SK-N-SH treated with all-trans-retinoic acid at 6 μM for 48 hours (cell line): ENCODE data around the gene CDA.

Source experiments
- ATAC-seq: fragments of 200-7000 bp; cut with Tn5 transposase; 3 replicates; pipeline ENCODE4 v1.9.1; 2020; ENCODE audit warnings: mild to moderate bottlenecking, moderate library complexity
- BACH2 ChIP-seq: fragments of 250-450 bp; sonication (Bioruptor Pico); IDR thresholded peaks from 2 replicates; pipeline ENCODE4 v1.9.0; 2021; ENCODE audit warnings: mild to moderate bottlenecking, borderline replicate concordance
- CSDC2 ChIP-seq: fragments of 250-450 bp; sonication (Bioruptor Pico); IDR thresholded peaks from 2 replicates; pipeline ENCODE4 v1.5.0; 2020; ENCODE audit warnings: mild to moderate bottlenecking, moderate library complexity
- ESRRG ChIP-seq: fragments of 250-450 bp; sonication (Bioruptor Pico); IDR thresholded peaks from 2 replicates; pipeline ENCODE4 v1.6.1; 2021; ENCODE audit warnings: mild to moderate bottlenecking
- GLIS3 ChIP-seq: fragments of 250-450 bp; sonication (Bioruptor Pico); IDR thresholded peaks from 2 replicates; pipeline ENCODE4 v1.5.0; 2020; ENCODE audit warnings: mild to moderate bottlenecking, moderate library complexity
- ISL1 ChIP-seq: fragments of 250-450 bp; sonication (Bioruptor Pico); IDR thresholded peaks from 2 replicates; pipeline ENCODE4 v2.1.2; 2022; ENCODE audit warnings: mild to moderate bottlenecking, moderate library complexity
- OSR1 ChIP-seq: fragments of 250-450 bp; sonication (Bioruptor Pico); IDR thresholded peaks from 2 replicates; pipeline ENCODE4 v1.8.0; 2022; ENCODE audit warnings: moderate library complexity, mild to moderate bottlenecking, inconsistent platforms
- PPARA ChIP-seq: fragments of 250-450 bp; sonication (Bioruptor Pico); IDR thresholded peaks from 2 replicates; pipeline ENCODE4 v1.5.0; 2020; ENCODE audit warnings: mild to moderate bottlenecking, borderline replicate concordance
- RARB ChIP-seq: fragments of 250-450 bp; sonication (Bioruptor Pico); IDR thresholded peaks from 2 replicates; pipeline ENCODE4 v1.8.0; 2021; ENCODE audit warnings: mild to moderate bottlenecking, moderate library complexity
- SNAI2 ChIP-seq: fragments of 250-450 bp; sonication (Bioruptor Pico); IDR thresholded peaks from 2 replicates; pipeline ENCODE4 v1.5.0; 2020; ENCODE audit warnings: mild to moderate bottlenecking, moderate library complexity
- TCF4 ChIP-seq: fragments of 250-450 bp; sonication (Bioruptor Pico); IDR thresholded peaks from 2 replicates; pipeline ENCODE4 v1.8.0; 2021; ENCODE audit warnings: mild to moderate bottlenecking, moderate library complexity, borderline replicate concordance
- TOX ChIP-seq: fragments of 250-450 bp; sonication (Bioruptor Pico); IDR thresholded peaks from 2 replicates; pipeline ENCODE4 v1.8.0; 2021; ENCODE audit warnings: mild to moderate bottlenecking, moderate library complexity, borderline replicate concordance
- ZC3H10 ChIP-seq: fragments of 250-450 bp; sonication (Bioruptor Pico); IDR thresholded peaks from 2 replicates; pipeline ENCODE4 v1.5.1; 2021; ENCODE audit warnings: mild to moderate bottlenecking, moderate library complexity
- ZFP3 ChIP-seq: fragments of 250-450 bp; sonication (Bioruptor Pico); IDR thresholded peaks from 2 replicates; pipeline ENCODE4 v1.5.0; 2020; ENCODE audit warnings: mild to moderate bottlenecking, moderate library complexity
- ZFP30 ChIP-seq: fragments of 450-650 bp; formaldehyde crosslinking; IDR thresholded peaks from 2 replicates; pipeline ENCODE4 v1.5.0; 2022; ENCODE audit warnings: mild to moderate bottlenecking, moderate library complexity
- ZNF565 ChIP-seq: fragments of 450-650 bp; formaldehyde crosslinking; conservative IDR thresholded peaks from 2 replicates; pipeline ENCODE4 v1.5.0; 2020; ENCODE audit warnings: low read depth, mild to moderate bottlenecking, moderate library complexity
- ZNF70 ChIP-seq: fragments of 450-650 bp; formaldehyde crosslinking; IDR thresholded peaks from 2 replicates; pipeline ENCODE4 v1.5.0; 2020; ENCODE audit warnings: mild to moderate bottlenecking, moderate library complexity
- ZNF8 ChIP-seq: fragments of 450-650 bp; formaldehyde crosslinking; IDR thresholded peaks from 2 replicates; pipeline ENCODE4 v1.5.0; 2020; ENCODE audit warnings: mild to moderate bottlenecking, moderate library complexity
- TF ChIP-seq, protein P1 (sequence below): fragments of 250-450 bp; sonication (Bioruptor Pico); IDR thresholded peaks from 2 replicates; pipeline ENCODE4 v1.5.1; 2021; ENCODE audit warnings: mild to moderate bottlenecking, moderate library complexity
- TF ChIP-seq, protein P2 (sequence below): fragments of 250-450 bp; sonication (Bioruptor Pico); IDR thresholded peaks from 2 replicates; pipeline ENCODE4 v1.8.0; 2021; ENCODE audit warnings: low read depth, mild to moderate bottlenecking, moderate library complexity, borderline replicate concordance
- TF ChIP-seq, protein P3 (sequence below): fragments of 250-450 bp; sonication (Bioruptor Pico); IDR thresholded peaks from 2 replicates; pipeline ENCODE4 v1.5.1; 2020; ENCODE audit warnings: low read depth, mild to moderate bottlenecking, moderate library complexity
- TF ChIP-seq, protein P4 (sequence below): fragments of 250-450 bp; sonication (Bioruptor Pico); IDR thresholded peaks from 2 replicates; pipeline ENCODE4 v1.8.0; 2020; ENCODE audit warnings: mild to moderate bottlenecking, moderate library complexity, borderline replicate concordance
- TF ChIP-seq, protein P5 (sequence below): fragments of 250-450 bp; sonication (Bioruptor Pico); IDR thresholded peaks from 2 replicates; pipeline ENCODE4 v1.5.0; 2020; ENCODE audit warnings: mild to moderate bottlenecking, moderate library complexity

Gene CDA

DNA sequence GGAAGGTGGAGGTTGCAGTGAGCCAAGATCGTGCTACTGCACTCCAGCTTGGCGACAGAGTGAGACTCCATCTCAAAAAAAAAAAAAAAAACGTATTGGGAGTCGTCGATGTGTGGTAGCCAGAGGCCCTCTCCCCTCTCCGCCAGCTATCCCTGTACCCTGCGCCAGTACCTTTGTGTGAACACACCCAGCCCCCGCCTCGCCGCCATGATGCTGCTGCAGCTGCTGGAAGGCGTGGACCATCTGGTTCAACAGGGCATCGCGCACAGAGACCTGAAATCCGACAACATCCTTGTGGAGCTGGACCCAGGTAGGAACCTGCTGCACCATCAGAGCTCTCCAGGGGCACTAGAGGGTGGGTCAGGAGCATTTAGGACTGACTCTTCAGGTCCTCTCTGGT lies 56.5 kb downstream of the CDA start:
- TF ChIP-seq, protein P1, sequence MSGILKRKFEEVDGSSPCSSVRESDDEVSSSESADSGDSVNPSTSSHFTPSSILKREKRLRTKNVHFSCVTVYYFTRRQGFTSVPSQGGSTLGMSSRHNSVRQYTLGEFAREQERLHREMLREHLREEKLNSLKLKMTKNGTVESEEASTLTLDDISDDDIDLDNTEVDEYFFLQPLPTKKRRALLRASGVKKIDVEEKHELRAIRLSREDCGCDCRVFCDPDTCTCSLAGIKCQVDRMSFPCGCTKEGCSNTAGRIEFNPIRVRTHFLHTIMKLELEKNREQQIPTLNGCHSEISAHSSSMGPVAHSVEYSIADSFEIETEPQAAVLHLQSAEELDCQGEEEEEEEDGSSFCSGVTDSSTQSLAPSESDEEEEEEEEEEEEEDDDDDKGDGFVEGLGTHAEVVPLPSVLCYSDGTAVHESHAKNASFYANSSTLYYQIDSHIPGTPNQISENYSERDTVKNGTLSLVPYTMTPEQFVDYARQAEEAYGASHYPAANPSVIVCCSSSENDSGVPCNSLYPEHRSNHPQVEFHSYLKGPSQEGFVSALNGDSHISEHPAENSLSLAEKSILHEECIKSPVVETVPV (CRISPR knock-in tag), result no peak
- no peak for TF ChIP-seq ZFP30
- TF ChIP-seq GLIS3 (CRISPR knock-in tag), result no peak
- no peak for TF ChIP-seq ZNF565 (CRISPR knock-in tag)
- TF ChIP-seq, protein P2, sequence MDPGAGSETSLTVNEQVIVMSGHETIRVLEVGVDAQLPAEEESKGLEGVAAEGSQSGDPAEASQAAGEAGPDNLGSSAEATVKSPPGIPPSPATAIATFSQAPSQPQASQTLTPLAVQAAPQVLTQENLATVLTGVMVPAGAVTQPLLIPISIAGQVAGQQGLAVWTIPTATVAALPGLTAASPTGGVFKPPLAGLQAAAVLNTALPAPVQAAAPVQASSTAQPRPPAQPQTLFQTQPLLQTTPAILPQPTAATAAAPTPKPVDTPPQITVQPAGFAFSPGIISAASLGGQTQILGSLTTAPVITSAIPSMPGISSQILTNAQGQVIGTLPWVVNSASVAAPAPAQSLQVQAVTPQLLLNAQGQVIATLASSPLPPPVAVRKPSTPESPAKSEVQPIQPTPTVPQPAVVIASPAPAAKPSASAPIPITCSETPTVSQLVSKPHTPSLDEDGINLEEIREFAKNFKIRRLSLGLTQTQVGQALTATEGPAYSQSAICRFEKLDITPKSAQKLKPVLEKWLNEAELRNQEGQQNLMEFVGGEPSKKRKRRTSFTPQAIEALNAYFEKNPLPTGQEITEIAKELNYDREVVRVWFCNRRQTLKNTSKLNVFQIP (CRISPR knock-in tag), result no peak
- TF ChIP-seq, protein P3, sequence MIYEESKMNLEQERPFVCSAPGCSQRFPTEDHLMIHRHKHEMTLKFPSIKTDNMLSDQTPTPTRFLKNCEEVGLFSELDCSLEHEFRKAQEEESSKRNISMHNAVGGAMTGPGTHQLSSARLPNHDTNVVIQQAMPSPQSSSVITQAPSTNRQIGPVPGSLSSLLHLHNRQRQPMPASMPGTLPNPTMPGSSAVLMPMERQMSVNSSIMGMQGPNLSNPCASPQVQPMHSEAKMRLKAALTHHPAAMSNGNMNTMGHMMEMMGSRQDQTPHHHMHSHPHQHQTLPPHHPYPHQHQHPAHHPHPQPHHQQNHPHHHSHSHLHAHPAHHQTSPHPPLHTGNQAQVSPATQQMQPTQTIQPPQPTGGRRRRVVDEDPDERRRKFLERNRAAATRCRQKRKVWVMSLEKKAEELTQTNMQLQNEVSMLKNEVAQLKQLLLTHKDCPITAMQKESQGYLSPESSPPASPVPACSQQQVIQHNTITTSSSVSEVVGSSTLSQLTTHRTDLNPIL (CRISPR knock-in tag), result no peak
- TF ChIP-seq ZC3H10 (CRISPR knock-in tag), result no peak
- no peak for TF ChIP-seq ESRRG
- no peak for TF ChIP-seq ISL1 (CRISPR knock-in tag)
- TF ChIP-seq BACH2 (CRISPR knock-in tag), result no peak
- TF ChIP-seq, protein P4, sequence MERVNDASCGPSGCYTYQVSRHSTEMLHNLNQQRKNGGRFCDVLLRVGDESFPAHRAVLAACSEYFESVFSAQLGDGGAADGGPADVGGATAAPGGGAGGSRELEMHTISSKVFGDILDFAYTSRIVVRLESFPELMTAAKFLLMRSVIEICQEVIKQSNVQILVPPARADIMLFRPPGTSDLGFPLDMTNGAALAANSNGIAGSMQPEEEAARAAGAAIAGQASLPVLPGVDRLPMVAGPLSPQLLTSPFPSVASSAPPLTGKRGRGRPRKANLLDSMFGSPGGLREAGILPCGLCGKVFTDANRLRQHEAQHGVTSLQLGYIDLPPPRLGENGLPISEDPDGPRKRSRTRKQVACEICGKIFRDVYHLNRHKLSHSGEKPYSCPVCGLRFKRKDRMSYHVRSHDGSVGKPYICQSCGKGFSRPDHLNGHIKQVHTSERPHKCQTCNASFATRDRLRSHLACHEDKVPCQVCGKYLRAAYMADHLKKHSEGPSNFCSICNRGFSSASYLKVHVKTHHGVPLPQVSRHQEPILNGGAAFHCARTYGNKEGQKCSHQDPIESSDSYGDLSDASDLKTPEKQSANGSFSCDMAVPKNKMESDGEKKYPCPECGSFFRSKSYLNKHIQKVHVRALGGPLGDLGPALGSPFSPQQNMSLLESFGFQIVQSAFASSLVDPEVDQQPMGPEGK (CRISPR knock-in tag), result no peak
- TF ChIP-seq, all 23 proteins: peak for 0
- ATAC-seq, result no peak

DNA sequence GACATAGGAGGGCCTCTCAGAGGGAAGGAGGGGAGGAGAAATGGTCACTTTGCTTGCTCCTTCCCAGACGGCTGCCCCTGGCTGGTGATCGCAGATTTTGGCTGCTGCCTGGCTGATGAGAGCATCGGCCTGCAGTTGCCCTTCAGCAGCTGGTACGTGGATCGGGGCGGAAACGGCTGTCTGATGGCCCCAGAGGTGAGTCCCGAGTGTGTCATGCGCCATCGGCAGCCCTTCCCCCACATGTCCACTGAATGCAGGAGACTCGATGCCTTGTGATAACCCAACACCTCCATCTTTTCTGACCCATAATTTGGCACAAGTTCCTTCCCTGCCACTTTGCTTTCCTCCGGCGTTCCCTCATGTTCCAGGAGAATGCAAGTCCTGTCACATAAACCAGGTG lies 59.5 kb downstream of the CDA start:
- TF ChIP-seq CSDC2 (CRISPR knock-in tag), result no peak
- no peak for TF ChIP-seq TCF4
- no peak for TF ChIP-seq BACH2 (CRISPR knock-in tag)
- TF ChIP-seq, protein P5, sequence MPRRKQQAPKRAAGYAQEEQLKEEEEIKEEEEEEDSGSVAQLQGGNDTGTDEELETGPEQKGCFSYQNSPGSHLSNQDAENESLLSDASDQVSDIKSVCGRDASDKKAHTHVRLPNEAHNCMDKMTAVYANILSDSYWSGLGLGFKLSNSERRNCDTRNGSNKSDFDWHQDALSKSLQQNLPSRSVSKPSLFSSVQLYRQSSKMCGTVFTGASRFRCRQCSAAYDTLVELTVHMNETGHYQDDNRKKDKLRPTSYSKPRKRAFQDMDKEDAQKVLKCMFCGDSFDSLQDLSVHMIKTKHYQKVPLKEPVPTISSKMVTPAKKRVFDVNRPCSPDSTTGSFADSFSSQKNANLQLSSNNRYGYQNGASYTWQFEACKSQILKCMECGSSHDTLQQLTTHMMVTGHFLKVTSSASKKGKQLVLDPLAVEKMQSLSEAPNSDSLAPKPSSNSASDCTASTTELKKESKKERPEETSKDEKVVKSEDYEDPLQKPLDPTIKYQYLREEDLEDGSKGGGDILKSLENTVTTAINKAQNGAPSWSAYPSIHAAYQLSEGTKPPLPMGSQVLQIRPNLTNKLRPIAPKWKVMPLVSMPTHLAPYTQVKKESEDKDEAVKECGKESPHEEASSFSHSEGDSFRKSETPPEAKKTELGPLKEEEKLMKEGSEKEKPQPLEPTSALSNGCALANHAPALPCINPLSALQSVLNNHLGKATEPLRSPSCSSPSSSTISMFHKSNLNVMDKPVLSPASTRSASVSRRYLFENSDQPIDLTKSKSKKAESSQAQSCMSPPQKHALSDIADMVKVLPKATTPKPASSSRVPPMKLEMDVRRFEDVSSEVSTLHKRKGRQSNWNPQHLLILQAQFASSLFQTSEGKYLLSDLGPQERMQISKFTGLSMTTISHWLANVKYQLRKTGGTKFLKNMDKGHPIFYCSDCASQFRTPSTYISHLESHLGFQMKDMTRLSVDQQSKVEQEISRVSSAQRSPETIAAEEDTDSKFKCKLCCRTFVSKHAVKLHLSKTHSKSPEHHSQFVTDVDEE, result no peak
- TF ChIP-seq, protein P2 (CRISPR knock-in tag), result no peak
- no peak for TF ChIP-seq GLIS3 (CRISPR knock-in tag)
- TF ChIP-seq ZNF8 (CRISPR knock-in tag), result no peak
- TF ChIP-seq TOX (CRISPR knock-in tag), result no peak
- TF ChIP-seq OSR1 (CRISPR knock-in tag), result no peak
- TF ChIP-seq, protein P3 (CRISPR knock-in tag), result no peak
- TF ChIP-seq ZNF565 (CRISPR knock-in tag), result no peak
- no peak for TF ChIP-seq ESRRG
- TF ChIP-seq SNAI2 (CRISPR knock-in tag), result no peak
- TF ChIP-seq, protein P1 (CRISPR knock-in tag), result no peak
- no peak for TF ChIP-seq PPARA (CRISPR knock-in tag)
- TF ChIP-seq RARB (CRISPR knock-in tag), result no peak
- TF ChIP-seq ISL1 (CRISPR knock-in tag), result no peak
- TF ChIP-seq ZFP30, result no peak
- no peak for TF ChIP-seq ZNF70 (CRISPR knock-in tag)
- no peak for TF ChIP-seq ZFP3 (CRISPR knock-in tag)
- no peak; the same call in 2 of the 3 replicates for ATAC-seq
